ENCODE data around the gene PPP1R14B.
A peak's percentile ranks its signal among the peaks of the same experiment; 100 is the strongest.

The PPP1R14B gene

GRCh38 chr11:64246871-64247728, at the start of gene PPP1R14B:
Gene PPP1R14B (minus strand): TSS chr11:64246943. CDS start chr11:64246673, 270 bp downstream.
- ATAC-seq, result peak; percentile 63 to 66

- no peak for ATAC-seq
Measured at GRCh38 chr11:64296236-64296635, 49.5 kb upstream of the PPP1R14B start.

GRCh38 chr11:64295760-64296159, 49.0 kb upstream of the PPP1R14B start:
- ATAC-seq, result no peak

GRCh38 chr11:64294774-64295173, 48.0 kb upstream of the PPP1R14B start:
- no peak for ATAC-seq

- no peak for ATAC-seq
Measured at GRCh38 chr11:64292460-64293254, 45.9 kb upstream of the PPP1R14B start.

- ATAC-seq, result peak; percentile 42 to 57
Measured at GRCh38 chr11:64291752-64292459, 45.2 kb upstream of the PPP1R14B start.

- no peak for ATAC-seq
Measured at GRCh38 chr11:64291262-64291751, 44.6 kb upstream of the PPP1R14B start, which contains the start of gene KCNK4. Gene KCNK4 (plus strand): TSS chr11:64291302. CDS start chr11:64293019, 1,717 bp downstream.

GRCh38 chr11:64290352-64291261, 43.9 kb upstream of the PPP1R14B start:
- no peak for ATAC-seq

- no peak for ATAC-seq
Measured at GRCh38 chr11:64289002-64289564, 42.3 kb upstream of the PPP1R14B start.

- ATAC-seq, result no peak
Measured at GRCh38 chr11:64288353-64288750, 41.6 kb upstream of the PPP1R14B start.

- no peak for ATAC-seq
Measured at GRCh38 chr11:64287676-64288352, 41.1 kb upstream of the PPP1R14B start.

GRCh38 chr11:64286801-64287159, 40.0 kb upstream of the PPP1R14B start:
- no peak for ATAC-seq

GRCh38 chr11:64285885-64286800, 39.4 kb upstream of the PPP1R14B start:
- ATAC-seq, result no peak

- peak; percentile 62 to 66 for ATAC-seq
Measured at GRCh38 chr11:64284962-64285884, 38.5 kb upstream of the PPP1R14B start, which contains the start of gene GPR137. Gene GPR137 (plus strand): TSS chr11:64285848. CDS start chr11:64286525, 677 bp downstream.

GRCh38 chr11:64284048-64284961, 37.6 kb upstream of the PPP1R14B start, which contains the start of gene BAD:
Gene BAD (minus strand): TSS chr11:64284665. CDS start chr11:64284368, 297 bp downstream.
- ATAC-seq, result peak; percentile 88 to 93

GRCh38 chr11:64283092-64283491, 36.3 kb upstream of the PPP1R14B start:
- no peak for ATAC-seq
